Caco-2 (cell line): Measurements from ENCODE around the gene CYTH4. TPM values are rescaled to one million over a fixed set of nuclear protein-coding genes. Genes with fewer than 3 reads are reported as not detected.

ENCODE experiments used
- BruUV-seq: library from RNA; stranded (reverse); fragments of 400-500 nt; replicated peaks from 2 replicates; lab custom pipeline; 2021; lab: Mats Ljungman, UMichigan
- CTCF ChIA-PET: fragments of 300-600 bp; sonication (Branson Sonifier 250); formaldehyde crosslinking; loops from one replicate; lab custom pipeline; 2022; ENCODE audit warnings: antibody characterized with exemption; lab: Charles Lee
- POLR2A ChIA-PET: fragments of 300-600 bp; sonication (Branson Sonifier 250); formaldehyde crosslinking; loops from one replicate; lab custom pipeline; 2022; ENCODE audit warnings: antibody characterized with exemption; lab: Charles Lee
- DNase-seq, 2 experiments: peaks; one replicate each; pipeline versions ENCODE4 v3.0.0 to v3.0.0-alpha.2; 2020 to 2022
- H3K27me3 ChIP-seq: replicated peaks from 2 replicates; pipeline ENCODE4 v1.6.0; 2011; ENCODE audit warnings: low read length; ENCODE audit not compliant: control insufficient read depth, insufficient read depth
- H3K36me3 ChIP-seq: 2 replicates; pipeline ENCODE4 v1.5.1; 2011; ENCODE audit warnings: low read length; ENCODE audit not compliant: control insufficient read depth, insufficient read depth
- H3K4me1 ChIP-seq: fragments of 250-450 bp; sonication (Bioruptor Pico); 2 replicates; pipeline ENCODE4 v1.5.1; 2020; ENCODE audit warnings: mild to moderate bottlenecking
- H3K4me3 ChIP-seq: 2 replicates; pipeline ENCODE4 v1.5.1; 2011; ENCODE audit warnings: low read depth, mild to moderate bottlenecking, control low read depth, low read length
- H3K9me3 ChIP-seq: fragments of 250-450 bp; sonication (Bioruptor Pico); 2 replicates; pipeline ENCODE4 v1.5.1; 2020; ENCODE audit warnings: mild to moderate bottlenecking, moderate library complexity
- H3K27ac Mint-ChIP-seq: one replicate; pipeline ENCODE4 v1.8.0; 2022; ENCODE audit warnings: mixed read lengths; ENCODE audit not compliant: unreplicated experiment
- H3K27me3 Mint-ChIP-seq: one replicate; pipeline ENCODE4 v1.8.0; 2022; ENCODE audit warnings: mixed read lengths; ENCODE audit not compliant: insufficient read depth, unreplicated experiment
- H3K36me3 Mint-ChIP-seq: one replicate; pipeline ENCODE4 v1.8.0; 2022; ENCODE audit warnings: mild to moderate bottlenecking, mixed read lengths; ENCODE audit not compliant: insufficient read depth, unreplicated experiment
- H3K4me1 Mint-ChIP-seq: one replicate; pipeline ENCODE4 v1.8.0; 2022; ENCODE audit warnings: low read depth, mixed read lengths; ENCODE audit not compliant: unreplicated experiment
- H3K4me3 Mint-ChIP-seq: one replicate; pipeline ENCODE4 v1.8.0; 2022; ENCODE audit warnings: mild to moderate bottlenecking, moderate library complexity, mixed read lengths; ENCODE audit not compliant: unreplicated experiment
- H3K9me3 Mint-ChIP-seq: one replicate; pipeline ENCODE4 v1.8.0; 2022; ENCODE audit warnings: mixed read lengths; ENCODE audit not compliant: unreplicated experiment
- CTCF ChIP-seq, 2 experiments: fragments of 200-600 bp in 1 of 2; IDR thresholded peaks; 1 replicate in 1 of 2; 2 replicates in 1 of 2; pipeline versions ENCODE4 v1.5.1 to v1.8.0; 2011 to 2022; ENCODE audit warnings: antibody characterized with exemption in 1 of 2, control low read depth in 1 of 2, inconsistent platforms in 1 of 2, low read depth in 1 of 2, low read length in 1 of 2, mild to moderate bottlenecking in 1 of 2, moderate library complexity in 1 of 2; ENCODE audit not compliant: insufficient read depth in 1 of 2, severe bottlenecking in 1 of 2, unreplicated experiment in 1 of 2
- intact Hi-C: fragments of 100-400 bp; cut with micrococcal nuclease; formaldehyde crosslinking; loops from one replicate; pipeline ENCODE4 v1.10.0; 2022; ENCODE audit not compliant: unreplicated experiment
- total RNA-seq: library from RNA; stranded (reverse); gene quantifications from 2 replicates; pipeline ENCODE4 v1.2.3, GENCODE V29; 2022

CYTH4 gene
- total RNA-seq, 1 experiment from 2014 or later = not detected

DNA sequence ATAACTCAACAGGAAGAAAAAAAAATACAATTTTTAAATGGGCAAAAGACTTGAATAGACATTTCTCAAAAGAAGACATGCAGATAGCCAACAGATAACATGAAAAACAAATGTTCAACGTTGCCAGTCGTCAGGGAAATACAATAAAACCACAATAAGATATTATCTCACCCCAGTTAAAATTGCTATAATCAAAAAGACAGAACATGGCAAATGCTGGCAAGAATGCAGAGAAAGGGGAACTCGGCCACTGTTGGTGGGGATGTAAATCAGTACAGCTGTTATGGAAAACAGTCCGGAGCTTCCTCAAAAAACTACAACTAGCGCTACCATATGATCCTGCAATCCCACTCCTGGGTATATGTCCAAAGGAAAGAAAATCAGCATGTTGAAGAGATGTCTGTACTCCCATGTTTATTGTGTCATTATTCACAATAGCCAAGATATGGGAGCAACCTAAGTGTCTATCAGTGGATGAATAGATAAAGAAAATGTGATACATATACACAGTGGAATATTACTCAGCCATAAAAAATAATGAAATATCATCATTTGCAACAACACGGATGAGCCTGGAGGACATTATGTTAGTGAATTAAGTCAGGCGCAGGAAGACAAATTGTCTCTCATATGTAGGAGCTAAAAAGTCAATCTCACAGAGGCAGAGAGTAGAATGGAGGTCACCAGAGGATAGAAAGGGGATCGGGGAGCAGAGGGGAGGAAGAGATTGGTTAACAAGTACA is 12.2 kb upstream of the CYTH4 start:
- H3K9me3 Mint-ChIP-seq = no peaks in the 10 kb centered on the region
- TF ChIP-seq CTCF (IDR thresholded peaks at IDR 0.05; ENCODE audit: insufficient read depth in 1 of 2, low read depth in 1 of 2, low read length in 1 of 2, severe bottlenecking in 1 of 2, unreplicated experiment in 1 of 2) = no peak

GRCh38 chr22:37270928-37271650 is 11.2 kb upstream of the CYTH4 start:
- no TSS peak for BruUV-seq
- ChIA-PET POLR2A (no interaction called here), CTCF (interaction anchor here (1.0 kb wide), 1 partner anchor 9 kb away, joined by 3 read pairs; no protein-coding TSS in a partner anchor)
- Histone ChIP-seq H3K4me3 (no peak overlapping the region), H3K27me3 (no peaks in the 10 kb centered on the region; the same call in 1 of the 2 replicates), H3K9me3 (no peaks in the 10 kb centered on the region), H3K36me3 (no peaks in the 10 kb centered on the region), H3K4me1 (no peaks in the 10 kb centered on the region)
- intact Hi-C loops = no loop called here
- H3K36me3 Mint-ChIP-seq = no peaks in the 10 kb centered on the region
- peaks cover 10% of the 10 kb centered on the region for H3K27me3 Mint-ChIP-seq
- H3K9me3 Mint-ChIP-seq = no peaks in the 10 kb centered on the region
- H3K4me1 Mint-ChIP-seq = no peaks in the 10 kb centered on the region
- DNase-seq = no peak
- TF ChIP-seq CTCF (IDR thresholded peaks at IDR 0.05; ENCODE audit: insufficient read depth in 1 of 2, low read depth in 1 of 2, low read length in 1 of 2, severe bottlenecking in 1 of 2, unreplicated experiment in 1 of 2) = no peak
- no peak overlapping the region for H3K4me3 Mint-ChIP-seq
- H3K27ac Mint-ChIP-seq = no peak overlapping the region

More for the DNA sequence above, 12.2 kb upstream of the CYTH4 start:
- Histone ChIP-seq H3K9me3 (no peaks in the 10 kb centered on the region), H3K4me1 (no peaks in the 10 kb centered on the region), H3K27me3 (no peaks in the 10 kb centered on the region; the same call in 1 of the 2 replicates), H3K36me3 (no peaks in the 10 kb centered on the region), H3K4me3 (no peak overlapping the region)
- Mint-ChIP-seq H3K27ac (no peak overlapping the region), H3K27me3 (peaks cover 10% of the 10 kb centered on the region), H3K36me3 (no peaks in the 10 kb centered on the region), H3K4me3 (no peak overlapping the region), H3K4me1 (no peaks in the 10 kb centered on the region)
- no TSS peak for BruUV-seq
- intact Hi-C loops = loop anchor here (5.0 kb wide), 1 partner anchor 187 kb away; no protein-coding TSS in a partner anchor
- DNase-seq = no peak
- POLR2A ChIA-PET = no interaction called here
- CTCF ChIA-PET = interaction anchor here (1.0 kb wide), 1 partner anchor 10 kb away, joined by 3 read pairs; no protein-coding TSS in a partner anchor

DNA sequence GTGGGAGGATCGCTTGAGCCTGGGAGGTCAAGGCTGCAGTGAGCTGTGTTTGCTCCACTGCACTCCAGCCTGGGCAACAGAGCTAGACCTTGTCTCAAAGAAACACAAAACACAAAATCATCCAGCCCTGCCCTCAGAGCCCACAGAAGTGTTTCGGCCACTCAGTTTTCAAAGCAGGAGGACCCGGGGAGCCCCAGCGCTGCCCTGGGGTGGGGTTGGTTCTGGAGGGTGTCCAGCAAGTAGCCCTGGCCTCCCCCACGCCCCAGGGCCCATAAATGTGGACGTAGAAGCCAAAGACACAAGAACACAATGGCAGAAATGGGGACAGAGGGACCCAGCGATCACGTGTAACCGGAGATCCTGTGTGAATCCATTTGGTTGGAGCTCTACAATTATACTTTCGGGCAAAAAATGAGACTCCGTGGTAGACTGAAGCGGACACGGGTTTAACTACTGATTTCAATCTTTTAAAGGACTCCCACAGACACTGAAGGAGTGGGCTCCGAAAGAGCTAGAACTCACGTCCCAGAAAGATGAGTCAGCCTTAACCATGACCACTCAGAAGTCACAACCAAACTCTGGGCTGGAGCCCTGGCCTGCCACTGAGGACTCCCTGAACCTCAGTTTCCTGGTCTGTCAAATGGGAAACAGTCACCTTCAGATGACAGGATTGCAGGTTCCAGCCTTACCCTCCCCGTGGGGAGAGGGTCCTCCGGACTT is 9.0 kb upstream of the CYTH4 start:
- intact Hi-C loops = no loop called here
- TF ChIP-seq CTCF (IDR thresholded peaks at IDR 0.05; ENCODE audit: insufficient read depth in 1 of 2, low read depth in 1 of 2, low read length in 1 of 2, severe bottlenecking in 1 of 2, unreplicated experiment in 1 of 2) = no peak
- H3K4me1 Mint-ChIP-seq = no peaks in the 10 kb centered on the region
- ChIA-PET CTCF (no interaction called here), POLR2A (no interaction called here)
- no peaks in the 10 kb centered on the region for H3K36me3 Mint-ChIP-seq
- H3K9me3 ChIP-seq = no peaks in the 10 kb centered on the region
- H3K9me3 Mint-ChIP-seq = no peaks in the 10 kb centered on the region
- H3K4me3 Mint-ChIP-seq = no peak overlapping the region
- H3K36me3 ChIP-seq = no peaks in the 10 kb centered on the region
- no peak overlapping the region for H3K4me3 ChIP-seq
- DNase-seq = no peak
- BruUV-seq = no TSS peak
- no peaks in the 10 kb centered on the region for H3K4me1 ChIP-seq
- no peak overlapping the region for H3K27ac Mint-ChIP-seq
- H3K27me3 Mint-ChIP-seq = peaks cover 13% of the 10 kb centered on the region
- H3K27me3 ChIP-seq = no peaks in the 10 kb centered on the region; the same call in 1 of the 2 replicates
